ENCODE measurements around the gene TGFB2.

TGFB2 gene

GRCh38 chr1:218339267-218339831, 5.8 kb upstream of the TGFB2 start:
- DNase-seq: no peak

GRCh38 chr1:218341325-218341724, 3.8 kb upstream of the TGFB2 start:
- no peak for DNase-seq

GRCh38 chr1:218342091-218342490, 3.0 kb upstream of the TGFB2 start:
- no peak for DNase-seq

DNA sequence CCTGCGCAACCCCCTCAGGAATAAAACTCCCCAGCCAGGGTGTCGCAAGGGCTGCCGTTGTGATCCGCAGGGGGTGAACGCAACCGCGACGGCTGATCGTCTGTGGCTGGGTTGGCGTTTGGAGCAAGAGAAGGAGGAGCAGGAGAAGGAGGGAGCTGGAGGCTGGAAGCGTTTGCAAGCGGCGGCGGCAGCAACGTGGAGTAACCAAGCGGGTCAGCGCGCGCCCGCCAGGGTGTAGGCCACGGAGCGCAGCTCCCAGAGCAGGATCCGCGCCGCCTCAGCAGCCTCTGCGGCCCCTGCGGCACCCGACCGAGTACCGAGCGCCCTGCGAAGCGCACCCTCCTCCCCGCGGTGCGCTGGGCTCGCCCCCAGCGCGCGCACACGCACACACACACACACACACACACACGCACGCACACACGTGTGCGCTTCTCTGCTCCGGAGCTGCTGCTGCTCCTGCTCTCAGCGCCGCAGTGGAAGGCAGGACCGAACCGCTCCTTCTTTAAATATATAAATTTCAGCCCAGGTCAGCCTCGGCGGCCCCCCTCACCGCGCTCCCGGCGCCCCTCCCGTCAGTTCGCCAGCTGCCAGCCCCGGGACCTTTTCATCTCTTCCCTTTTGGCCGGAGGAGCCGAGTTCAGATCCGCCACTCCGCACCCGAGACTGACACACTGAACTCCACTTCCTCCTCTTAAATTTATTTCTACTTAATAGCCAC, 696 bp downstream of the TGFB2 start:
- no peak for DNase-seq

- no peak for DNase-seq
Observed at GRCh38 chr1:218346391-218347204, 1.5 kb downstream of the TGFB2 start.

DNA sequence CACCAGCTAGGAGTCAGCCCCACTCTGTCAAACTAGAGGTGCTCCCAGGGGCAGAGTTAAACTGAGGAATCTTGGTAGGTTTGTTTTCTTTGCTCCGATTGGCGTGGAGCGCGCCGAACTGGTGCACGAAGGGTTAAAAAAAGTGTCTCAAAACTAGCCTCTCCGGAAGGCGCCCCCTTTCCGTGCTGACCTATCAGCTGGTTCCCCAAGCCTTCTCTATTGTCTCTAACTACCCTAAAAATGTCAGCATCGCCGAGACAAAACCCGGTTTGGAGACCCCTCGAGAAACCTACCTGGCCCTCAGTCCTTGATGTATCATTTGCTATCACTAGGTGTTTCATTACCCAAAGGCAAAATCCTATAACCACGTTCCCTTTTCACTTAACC, 2.2 kb downstream of the TGFB2 start:
- DNase-seq: no peak

- no peak for DNase-seq
Observed at GRCh38 chr1:218347723-218348627, 2.8 kb downstream of the TGFB2 start.

DNA sequence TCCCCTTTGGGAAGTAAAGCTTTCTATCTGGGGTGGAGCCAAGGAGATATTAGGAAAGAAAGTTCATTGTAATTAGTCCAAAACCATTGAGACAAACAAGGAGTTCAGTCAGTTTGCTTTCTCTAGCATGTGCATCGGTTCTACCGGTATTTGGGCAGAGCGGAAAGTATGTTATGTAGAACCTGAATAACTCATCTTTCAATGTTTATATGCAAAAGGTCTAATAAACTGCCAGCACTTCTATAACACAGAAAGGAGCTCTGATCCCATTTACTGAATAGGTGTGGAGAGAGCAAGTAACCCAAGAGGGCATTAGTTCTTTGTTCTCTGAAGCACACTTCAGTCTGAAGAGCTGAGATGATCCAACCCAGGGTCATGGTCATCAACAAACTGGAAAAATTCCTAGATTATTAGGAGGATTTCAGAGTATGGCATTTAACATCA, 3.5 kb downstream of the TGFB2 start:
- DNase-seq: no peak

GRCh38 chr1:218349348-218350034, 4.4 kb downstream of the TGFB2 start:
- no peak for DNase-seq

DNA sequence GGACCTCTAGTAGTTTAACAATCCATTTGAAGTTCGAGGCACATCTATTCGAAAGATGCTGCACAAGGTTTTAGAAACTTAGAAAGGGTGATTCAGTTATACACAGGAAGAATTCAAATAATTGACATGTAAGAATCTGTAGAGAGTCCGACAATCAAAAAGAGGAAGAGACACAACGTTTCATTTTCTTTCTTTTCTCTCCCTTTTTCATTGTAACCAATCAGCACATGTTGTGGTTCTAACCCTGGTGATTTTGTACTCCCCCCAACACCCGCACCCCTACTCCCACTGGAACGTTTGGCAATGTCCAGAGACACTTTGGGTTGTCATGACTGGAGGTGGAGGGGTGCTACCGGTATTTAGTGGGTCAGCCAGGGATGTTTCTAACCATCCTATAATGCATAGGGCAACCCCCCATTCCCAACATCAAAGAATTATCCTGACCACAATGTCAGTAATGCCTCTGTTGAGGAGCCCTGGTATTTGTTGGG, 4.9 kb downstream of the TGFB2 start:
- DNase-seq: no peak

DNA sequence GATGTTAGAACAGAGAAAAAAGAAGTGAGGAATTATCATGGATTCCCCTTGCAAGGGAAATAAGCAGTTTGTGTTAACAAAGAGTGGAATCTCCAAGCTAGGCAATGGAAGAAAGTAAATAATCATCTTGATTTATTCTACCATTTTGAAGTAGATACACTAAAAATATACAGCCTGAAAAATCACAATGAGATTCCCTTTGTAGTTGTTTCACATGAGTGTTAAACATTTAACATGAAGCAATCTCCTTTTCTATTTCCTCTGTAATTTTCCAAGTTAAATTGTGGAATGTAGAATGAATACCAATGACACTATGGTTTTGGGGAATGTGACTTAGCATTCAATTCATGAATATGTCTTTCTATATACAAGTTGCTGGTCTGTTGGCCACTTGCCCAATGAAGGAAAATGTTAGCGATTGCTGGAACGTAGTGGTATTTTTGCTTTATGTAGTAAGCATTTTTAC, 5.7 kb downstream of the TGFB2 start:
- no peak for DNase-seq

DNA sequence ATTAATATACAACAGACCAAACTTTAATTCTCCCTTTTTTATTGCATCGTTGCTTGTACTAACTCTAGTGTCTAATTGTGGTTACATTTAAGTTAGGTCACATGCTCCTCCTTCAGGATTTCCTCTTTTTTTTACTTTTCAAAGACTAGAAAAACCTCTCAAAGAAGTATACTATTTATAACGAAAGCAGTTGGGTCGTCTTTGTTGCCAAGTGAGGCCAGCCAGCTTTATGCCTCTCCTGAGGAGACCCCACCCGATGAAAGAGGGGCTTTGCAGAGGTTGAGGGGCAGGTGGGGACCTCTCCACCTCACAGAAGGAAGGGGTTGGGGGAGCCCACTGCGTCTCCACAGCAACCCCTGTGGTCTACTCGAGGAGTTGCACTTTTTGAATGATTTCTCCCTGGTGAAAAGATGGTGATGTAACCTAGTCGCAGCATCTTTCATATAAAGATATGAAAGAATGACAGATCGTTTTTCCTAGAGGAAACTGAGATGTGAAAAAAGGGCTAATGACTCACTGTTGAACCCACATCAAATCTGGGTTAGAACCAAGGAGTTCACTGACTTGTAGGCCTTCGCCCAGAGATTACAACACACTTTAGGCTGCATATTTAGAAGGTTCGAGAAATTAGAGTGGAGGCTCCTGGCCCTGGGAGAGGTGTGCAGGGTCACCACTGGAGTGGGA, 6.4 kb downstream of the TGFB2 start:
- peak; percentile 36 for DNase-seq

DNA sequence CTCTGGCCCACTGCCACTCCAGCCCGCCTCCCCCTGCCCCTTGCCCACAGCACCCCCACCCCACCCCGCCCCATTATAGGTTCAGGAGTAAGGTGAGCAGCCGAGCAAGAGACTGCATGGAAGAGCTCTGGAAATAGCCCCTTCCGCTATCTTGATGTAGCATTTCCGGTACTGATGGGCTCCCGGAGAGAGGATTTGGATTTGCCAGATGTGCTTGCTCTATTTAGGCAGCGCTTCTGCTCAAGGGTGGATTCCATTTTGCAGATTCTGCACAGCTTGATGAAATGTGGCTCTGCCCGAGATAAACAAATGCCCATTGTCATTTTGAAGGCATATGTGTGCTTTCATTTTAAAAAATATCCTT, 6.9 kb downstream of the TGFB2 start:
- no peak for DNase-seq

DNA sequence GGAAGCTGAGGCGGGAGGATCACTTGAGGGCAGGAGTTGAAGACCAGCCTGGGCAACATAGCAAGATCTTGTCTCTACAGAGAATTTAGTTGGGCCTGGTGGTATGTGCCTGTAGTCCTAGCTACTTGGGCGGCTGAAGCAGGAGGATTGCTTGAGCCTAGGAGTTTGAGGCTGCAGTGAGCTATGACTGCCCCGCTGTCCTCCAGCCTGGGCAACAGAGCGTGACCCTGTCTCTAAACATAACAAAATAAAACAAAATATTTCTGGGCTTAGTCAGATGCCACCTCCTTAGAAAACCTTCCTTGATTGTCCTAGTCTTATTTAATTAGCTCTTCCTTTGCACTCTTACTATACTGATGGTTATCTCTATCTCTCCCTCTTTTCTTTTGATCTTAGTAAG, 8.5 kb downstream of the TGFB2 start:
- no peak for DNase-seq

DNA sequence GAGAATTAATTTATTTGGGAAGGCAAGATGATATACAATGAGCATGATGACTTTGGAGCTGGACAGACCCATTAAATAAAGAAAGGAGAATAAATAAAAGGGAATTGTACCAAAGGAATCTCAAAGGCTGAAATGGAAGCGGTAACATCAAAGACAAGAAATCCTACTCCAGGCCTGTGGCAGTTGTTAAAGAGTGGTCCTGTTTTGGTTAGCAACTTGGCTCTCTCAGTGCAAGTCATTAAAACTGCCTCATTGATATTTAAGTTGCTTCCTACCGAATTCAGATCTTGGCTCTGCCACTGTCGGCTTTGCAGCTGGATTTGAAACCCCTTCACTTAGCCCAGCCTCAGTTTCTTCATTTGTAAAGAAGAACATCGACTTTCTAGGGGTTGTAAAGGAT, 10.1 kb downstream of the TGFB2 start:
- no peak for DNase-seq

- DNase-seq: no peak
Observed at GRCh38 chr1:218357211-218357892, 12.2 kb downstream of the TGFB2 start.

- DNase-seq: no peak
Observed at GRCh38 chr1:218357893-218358232, 12.7 kb downstream of the TGFB2 start.

GRCh38 chr1:218361298-218362065, 16.3 kb downstream of the TGFB2 start:
- no peak for DNase-seq

DNA sequence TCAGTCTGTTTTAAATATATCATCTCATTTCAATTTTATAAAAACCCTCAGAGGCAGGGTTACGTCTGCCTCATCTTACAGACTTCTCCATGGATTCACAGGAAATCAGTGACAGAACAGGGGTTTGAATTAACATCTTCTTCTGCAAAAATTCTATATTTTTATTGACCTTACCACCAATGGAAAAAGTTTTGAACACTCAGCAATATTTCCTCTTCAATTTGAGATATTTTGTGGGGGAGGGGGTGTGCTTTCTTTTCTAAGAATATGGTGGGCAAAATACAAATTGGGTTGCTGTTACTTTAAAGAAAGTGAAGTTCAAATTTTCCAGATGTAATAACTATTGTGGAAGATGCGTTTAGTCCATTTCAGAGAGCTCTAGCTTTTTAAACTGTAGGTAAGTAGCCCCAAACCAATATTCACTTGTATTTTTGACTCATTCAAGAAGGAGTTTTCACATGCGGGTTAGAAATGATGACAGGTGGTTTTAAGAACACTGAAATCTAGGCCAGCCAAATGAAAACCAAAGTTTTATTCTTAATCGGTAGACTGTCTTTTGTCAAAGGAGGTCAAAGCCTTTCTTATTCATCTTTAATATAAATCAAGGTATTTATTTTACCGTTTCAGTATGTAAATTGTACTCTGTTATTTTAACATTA, 17.4 kb downstream of the TGFB2 start:
- no peak for DNase-seq

GRCh38 chr1:218363141-218363540, 18.0 kb downstream of the TGFB2 start:
- DNase-seq: no peak
